Measurements from ENCODE around the gene SLC44A2.

GRCh38 chr19:10620786-10621185 lies 4.6 kb upstream of the SLC44A2 start:
- TF ChIP-seq, protein P1, sequence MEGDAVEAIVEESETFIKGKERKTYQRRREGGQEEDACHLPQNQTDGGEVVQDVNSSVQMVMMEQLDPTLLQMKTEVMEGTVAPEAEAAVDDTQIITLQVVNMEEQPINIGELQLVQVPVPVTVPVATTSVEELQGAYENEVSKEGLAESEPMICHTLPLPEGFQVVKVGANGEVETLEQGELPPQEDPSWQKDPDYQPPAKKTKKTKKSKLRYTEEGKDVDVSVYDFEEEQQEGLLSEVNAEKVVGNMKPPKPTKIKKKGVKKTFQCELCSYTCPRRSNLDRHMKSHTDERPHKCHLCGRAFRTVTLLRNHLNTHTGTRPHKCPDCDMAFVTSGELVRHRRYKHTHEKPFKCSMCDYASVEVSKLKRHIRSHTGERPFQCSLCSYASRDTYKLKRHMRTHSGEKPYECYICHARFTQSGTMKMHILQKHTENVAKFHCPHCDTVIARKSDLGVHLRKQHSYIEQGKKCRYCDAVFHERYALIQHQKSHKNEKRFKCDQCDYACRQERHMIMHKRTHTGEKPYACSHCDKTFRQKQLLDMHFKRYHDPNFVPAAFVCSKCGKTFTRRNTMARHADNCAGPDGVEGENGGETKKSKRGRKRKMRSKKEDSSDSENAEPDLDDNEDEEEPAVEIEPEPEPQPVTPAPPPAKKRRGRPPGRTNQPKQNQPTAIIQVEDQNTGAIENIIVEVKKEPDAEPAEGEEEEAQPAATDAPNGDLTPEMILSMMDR (IDR thresholded peaks at IDR 0.05) = no peak
- no peak for TF ChIP-seq POLR2AphosphoS5 (IDR thresholded peaks at IDR 0.05; ENCODE audit: low read depth, low read length)
- TF ChIP-seq REST (IDR thresholded peaks at IDR 0.05; ENCODE audit: insufficient read depth in 1 of 2, low read depth in 2 of 2, low read length in 1 of 2) = no peak
